Colonic mucosa (tissue), 4 donors: ENCODE data around the gene UPK3B. TPM values are rescaled to one million over a fixed set of nuclear protein-coding genes. Genes with fewer than 3 reads are reported as not detected.
"Not testable (repeated sequence)": the region's sequence is repeated elsewhere in the genome, so short reads cannot be mapped to it uniquely, and the experiment has no call there.

Experiments
- DNase-seq: peaks from one replicate; pipeline ENCODE4 v3.0.0-alpha.2; 2020
- H3K27ac ChIP-seq: fragments of 200-600 bp; one replicate; pipeline ENCODE4 v1.8.0; 2021
- H3K27me3 ChIP-seq: fragments of 200-600 bp; one replicate; pipeline ENCODE4 v1.8.0; 2021
- H3K36me3 ChIP-seq: fragments of 200-600 bp; one replicate; pipeline ENCODE4 v1.8.0; 2021
- H3K4me1 ChIP-seq: fragments of 200-600 bp; one replicate; pipeline ENCODE4 v1.8.0; 2021; ENCODE audit warnings: mild to moderate bottlenecking
- H3K4me3 ChIP-seq: fragments of 200-600 bp; one replicate; pipeline ENCODE4 v1.8.0; 2021
- H3K9ac ChIP-seq, 2 donors: one replicate each; pipeline ENCODE4 v1.7.0; 2013; ENCODE audit warnings: control low read depth in 2 of 2, low read depth in 2 of 2, low read length in 2 of 2
- H3K9me3 ChIP-seq: fragments of 200-600 bp; one replicate; pipeline ENCODE4 v1.8.0; 2021
- CTCF ChIP-seq: fragments of 200-600 bp; IDR thresholded peaks from one replicate; pipeline ENCODE4 v1.8.0; 2022; ENCODE audit warnings: antibody characterized with exemption, mild to moderate bottlenecking
- intact Hi-C: fragments of 100-400 bp; cut with DNase I; formaldehyde crosslinking; loops from one replicate; pipeline ENCODE4 v1.14.1; 2022
- total RNA-seq, 2 donors: library from RNA; stranded (reverse); fragmentation: NEBNext Ultra II Directional in 1 of 2; extraction: Animal tissue kit (Norgen Biotek cat#: 25700) in 1 of 2; gene quantifications; one replicate each; pipeline ENCODE4 v1.2.1, GENCODE V29; 2021
- donor health status: healthy.
- donor health status: DM: no; HTN: no; CAD: no.
- donor health status: DM: no; HTN: no; CAD: no.

The UPK3B gene
- total RNA-seq, 2 donors from 2014 or later, result 0.72 to 2.6 TPM

GRCh38 chr7:76514926-76515771, 4.8 kb downstream of the UPK3B start:
- Histone ChIP-seq H3K9me3 (no peaks in the 10 kb centered on the region), H3K27me3 (no peaks in the 10 kb centered on the region), H3K9ac (peak overlapping the region in 1 of 2 donors; percentile 2), H3K27ac (no peak overlapping the region), H3K4me3 (no peak overlapping the region), H3K4me1 (peaks cover 6% of the 10 kb centered on the region), H3K36me3 (no peaks in the 10 kb centered on the region)
- TF ChIP-seq CTCF, result no peak
- peak; percentile 16 for DNase-seq
- intact Hi-C loops, result no loop called here

GRCh38 chr7:76515999-76516443, 5.7 kb downstream of the UPK3B start:
- Histone ChIP-seq H3K4me3 (no peak overlapping the region), H3K9ac (no peak overlapping the region)

GRCh38 chr7:76516932-76517331, 6.6 kb downstream of the UPK3B start:
- H3K4me1 ChIP-seq, intact Hi-C loops, H3K36me3 ChIP-seq, DNase-seq, H3K27ac ChIP-seq, H3K4me3 ChIP-seq, H3K27me3 ChIP-seq, H3K9me3 ChIP-seq, H3K9ac ChIP-seq: not testable (repeated sequence)

More at GRCh38 chr7:76515999-76516443, 5.7 kb downstream of the UPK3B start:
- Histone ChIP-seq H3K27ac (no peak overlapping the region), H3K36me3 (no peaks in the 10 kb centered on the region), H3K4me1 (peaks cover 6% of the 10 kb centered on the region), H3K9me3 (no peaks in the 10 kb centered on the region), H3K27me3 (no peaks in the 10 kb centered on the region)
- intact Hi-C loops, result no loop called here
- peak; percentile 49 for DNase-seq
- TF ChIP-seq CTCF, result peak; percentile 63

GRCh38 chr7:76526183-76526582, 15.8 kb downstream of the UPK3B start:
- H3K27me3 ChIP-seq, H3K4me3 ChIP-seq, H3K9me3 ChIP-seq, H3K4me1 ChIP-seq, H3K9ac ChIP-seq, H3K27ac ChIP-seq, DNase-seq, intact Hi-C loops, H3K36me3 ChIP-seq: not testable (repeated sequence)

GRCh38 chr7:76531643-76532042, 21.3 kb downstream of the UPK3B start:
- H3K9ac ChIP-seq, H3K9me3 ChIP-seq, H3K27ac ChIP-seq, H3K4me1 ChIP-seq, H3K36me3 ChIP-seq, intact Hi-C loops, H3K4me3 ChIP-seq, DNase-seq, H3K27me3 ChIP-seq: not testable (repeated sequence)

GRCh38 chr7:76543197-76543596, 32.8 kb downstream of the UPK3B start, which contains the start of gene SPDYE16:
Gene SPDYE16 (minus strand): TSS chr7:76543297. CDS start chr7:76541459, 1,838 bp downstream.
- H3K4me3 ChIP-seq, H3K9me3 ChIP-seq, H3K9ac ChIP-seq, H3K27me3 ChIP-seq, H3K36me3 ChIP-seq, H3K4me1 ChIP-seq, H3K27ac ChIP-seq, intact Hi-C loops, DNase-seq: not testable (repeated sequence)

- peak overlapping the region; percentile 68 to 86 for H3K9ac ChIP-seq
- H3K4me3 ChIP-seq, result peak overlapping the region; percentile 97
- H3K36me3 ChIP-seq, H3K9me3 ChIP-seq, H3K4me1 ChIP-seq, H3K27me3 ChIP-seq, intact Hi-C loops: not testable (repeated sequence)
- H3K27ac ChIP-seq, result peak overlapping the region; percentile 88
- DNase-seq, result peak; percentile 88
These were observed 38.9 kb downstream of the UPK3B start for GRCh38 chr7:76549025-76549854.

GRCh38 chr7:76549855-76550248, 39.5 kb downstream of the UPK3B start:
- H3K9me3 ChIP-seq, H3K36me3 ChIP-seq, H3K4me1 ChIP-seq, intact Hi-C loops, H3K27me3 ChIP-seq: not testable (repeated sequence)
- peak; percentile 36 for DNase-seq
- H3K27ac ChIP-seq, result peak overlapping the region; percentile 88
- peak overlapping the region; percentile 97 for H3K4me3 ChIP-seq
- peak overlapping the region; percentile 68 to 86 for H3K9ac ChIP-seq

GRCh38 chr7:76551992-76552391, 41.6 kb downstream of the UPK3B start:
- H3K9me3 ChIP-seq, H3K4me1 ChIP-seq, intact Hi-C loops, H3K27me3 ChIP-seq, H3K36me3 ChIP-seq, H3K9ac ChIP-seq, H3K27ac ChIP-seq, DNase-seq, H3K4me3 ChIP-seq: not testable (repeated sequence)

- H3K27ac ChIP-seq, H3K9me3 ChIP-seq, DNase-seq, H3K36me3 ChIP-seq, H3K9ac ChIP-seq, H3K4me3 ChIP-seq, H3K4me1 ChIP-seq, H3K27me3 ChIP-seq, intact Hi-C loops: not testable (repeated sequence)
These were observed 49.3 kb downstream of the UPK3B start for GRCh38 chr7:76559685-76560084.

- H3K9me3 ChIP-seq, H3K4me1 ChIP-seq, H3K4me3 ChIP-seq, H3K27ac ChIP-seq, H3K36me3 ChIP-seq, DNase-seq, H3K27me3 ChIP-seq, intact Hi-C loops, H3K9ac ChIP-seq: not testable (repeated sequence)
These were observed 49.8 kb downstream of the UPK3B start for GRCh38 chr7:76560157-76560556.
